A549 (cell line): Measurements from ENCODE around the gene ARRDC2. TPM values are rescaled to one million over a fixed set of nuclear protein-coding genes. Genes with fewer than 3 reads are reported as not detected.

ENCODE experiments used
- ATAC-seq, 2 experiments: fragments of 200-7000 bp in 1 of 2; fragments of >200 bp in 1 of 2; cut with Nextera tagmentation in 1 of 2; cut with Tn5 transposase in 1 of 2; 3 replicates each; pipeline versions ENCODE4 v1.8.0 to v1.9.1; 2018 to 2020; ENCODE audit warnings: mild to moderate bottlenecking in 1 of 2, moderate library complexity in 1 of 2
- CTCF ChIA-PET: fragments of 300-600 bp; sonication (Branson Sonifier 250); formaldehyde crosslinking; extraction: SDS; loops from one replicate; lab custom pipeline; 2021; ENCODE audit warnings: antibody characterized with exemption, inconsistent platforms; lab: Yijun Ruan, JAX
- POLR2A ChIA-PET: fragments of 350-600 bp; formaldehyde crosslinking; extraction: SDS; loops from one replicate; lab custom pipeline; 2021; ENCODE audit warnings: antibody characterized with exemption, inconsistent platforms; lab: Yijun Ruan, JAX
- DNase-seq, 2 experiments: peaks; one replicate each; pipeline versions ENCODE4 v3.0.0 to v3.0.0-alpha.2; 2011 to 2016; ENCODE audit warnings: low read depth in 1 of 2, low spot score in 1 of 2
- FAIRE-seq: peaks from 2 replicates; lab custom pipeline; 2011; peaks lifted over from hg19 to GRCh38; lab: Jason Lieb, UNC
- H3K27ac ChIP-seq, 2 experiments: fragments of >200 bp; sonication (Bioruptor Twin); formaldehyde crosslinking; 3 replicates each; pipeline ENCODE4 v1.5.1; 2016 to 2017
- H3K4me1 ChIP-seq: fragments of >200 bp; sonication (Bioruptor Twin); formaldehyde crosslinking; 3 replicates; pipeline ENCODE4 v1.6.1; 2016
- H3K4me2 ChIP-seq: fragments of >200 bp; sonication (Bioruptor Twin); formaldehyde crosslinking; 3 replicates; pipeline ENCODE4 v1.6.1; 2016
- H3K4me3 ChIP-seq: fragments of >200 bp; sonication (Bioruptor Twin); formaldehyde crosslinking; 3 replicates; pipeline ENCODE4 v1.5.1; 2016
- H3K9me3 ChIP-seq: fragments of >200 bp; sonication (Bioruptor Twin); formaldehyde crosslinking; 3 replicates; pipeline ENCODE4 v1.6.1; 2016
- BCL3 ChIP-seq: fragments of >200 bp; sonication (Bioruptor Twin); formaldehyde crosslinking; IDR thresholded peaks from 3 replicates; pipeline ENCODE4 v1.6.1; 2016
- CBX2 ChIP-seq: fragments of 200-600 bp; sonication (generic); IDR thresholded peaks from 2 replicates; pipeline ENCODE4 v1.6.1; 2016; ENCODE audit warnings: low read depth, mild to moderate bottlenecking, borderline replicate concordance
- CBX8 ChIP-seq: fragments of 200-600 bp; sonication (generic); IDR thresholded peaks from 2 replicates; pipeline ENCODE4 v1.6.1; 2016
- CHD4 ChIP-seq: fragments of 200-600 bp; sonication (generic); IDR thresholded peaks from 2 replicates; pipeline ENCODE4 v1.6.1; 2016; ENCODE audit warnings: antibody characterized with exemption, mild to moderate bottlenecking, borderline replicate concordance
- EHF ChIP-seq: fragments of 250-450 bp; sonication (Bioruptor Pico); IDR thresholded peaks from 2 replicates; pipeline ENCODE4 v1.5.0; 2020; ENCODE audit warnings: mild to moderate bottlenecking
- EP300 ChIP-seq, 2 experiments: fragments of >200 bp; sonication (Bioruptor Twin); formaldehyde crosslinking; IDR thresholded peaks; 2 replicates in 1 of 2; 3 replicates in 1 of 2; pipeline ENCODE4 v1.6.1; 2016 to 2017
- HES2 ChIP-seq: fragments of >200 bp; sonication (Bioruptor Twin); formaldehyde crosslinking; IDR thresholded peaks from 2 replicates; pipeline ENCODE4 v1.6.1; 2016
- HMGXB4 ChIP-seq: fragments of 250-450 bp; sonication (Bioruptor Pico); IDR thresholded peaks from 2 replicates; pipeline ENCODE4 v1.5.0; 2021; ENCODE audit warnings: mild to moderate bottlenecking, moderate library complexity, borderline replicate concordance
- HOXB5 ChIP-seq: fragments of 250-450 bp; sonication (Bioruptor Pico); IDR thresholded peaks from 2 replicates; pipeline ENCODE4 v1.5.0; 2020; ENCODE audit warnings: mild to moderate bottlenecking, moderate library complexity
- JUNB ChIP-seq: fragments of >200 bp; sonication (Bioruptor Twin); formaldehyde crosslinking; IDR thresholded peaks from 2 replicates; pipeline ENCODE4 v1.6.1; 2016
- PBX3 ChIP-seq: IDR thresholded peaks from 2 replicates; pipeline ENCODE4 v1.6.1; 2012
- PHF8 ChIP-seq: fragments of 200-600 bp; sonication (generic); IDR thresholded peaks from 2 replicates; pipeline ENCODE4 v1.6.1; 2016; ENCODE audit warnings: low read depth, mild to moderate bottlenecking, antibody characterized with exemption, moderate library complexity, borderline replicate concordance
- RAD21 ChIP-seq, 2 experiments: fragments of >200 bp in 1 of 2; sonication (Bioruptor Twin) in 1 of 2; formaldehyde crosslinking in 1 of 2; IDR thresholded peaks in 1 of 2; conservative IDR thresholded peaks in 1 of 2; 2 replicates in 1 of 2; 3 replicates in 1 of 2; pipeline ENCODE4 v1.6.1; 2012 to 2018; ENCODE audit warnings: inconsistent platforms in 1 of 2
- RARB ChIP-seq: fragments of 250-450 bp; sonication (Bioruptor Pico); IDR thresholded peaks from 2 replicates; pipeline ENCODE4 v1.8.0; 2021; ENCODE audit warnings: mild to moderate bottlenecking, moderate library complexity
- RCOR1 ChIP-seq: fragments of 150-350 bp; IDR thresholded peaks from 2 replicates; pipeline ENCODE4 v1.6.1; 2014; ENCODE audit warnings: antibody characterized with exemption, low read length, low read depth
- TP53 ChIP-seq: fragments of 250-450 bp; sonication (Bioruptor Pico); IDR thresholded peaks from 2 replicates; pipeline ENCODE4 v1.5.0; 2021; ENCODE audit warnings: mild to moderate bottlenecking, moderate library complexity
- USF2 ChIP-seq: fragments of 450-650 bp; IDR thresholded peaks from 2 replicates; pipeline ENCODE4 v1.6.1; 2014; ENCODE audit warnings: antibody characterized with exemption
- ZFP36 ChIP-seq: fragments of 450-650 bp; IDR thresholded peaks from 2 replicates; pipeline ENCODE4 v1.6.1; 2014; ENCODE audit warnings: borderline replicate concordance; ENCODE audit not compliant: partially characterized antibody
- WGBS: methylation state at CpG from one replicate; pipeline ENCODE4 v1.1.6; 2017; ENCODE audit errors: missing lambda C conversion rate; 5-methylcytosine and 5-hydroxymethylcytosine counted together
- polyA plus RNA-seq, 4 experiments: library from polyadenylated mRNA; depleted of rRNA in 3 of 4; stranded (reverse); fragments of >200 nt; fragmentation: RNase III in 1 of 4; extraction: RNeasy Plus Mini Kit Qiagen cat#74134 plus additional on column Dnase treatment in 1 of 4; gene quantifications; 2 replicates in 3 of 4; 3 replicates in 1 of 4; pipeline ENCODE4 v1.2.3, GENCODE V29; 2011 to 2017

Gene ARRDC2
- polyA plus RNA-seq, 2 of the 4 experiments (the other 2 are of a cell fraction): 14.5 to 14.8 TPM

GRCh38 chr19:18051887-18052286 is 43.9 kb downstream of the ARRDC2 start:
- Histone ChIP-seq H3K27ac (peak overlapping the region in 1 of 2 experiments; percentile 21; a peak in 2 of 6 replicates), H3K4me2 (peak overlapping the region; percentile 47), H3K9me3 (no peaks in the 10 kb centered on the region), H3K4me3 (no peak overlapping the region), H3K4me1 (peaks cover 5% of the 10 kb centered on the region; the same call in 1 of the 3 replicates)
- ChIA-PET CTCF (interaction anchor here (1.6 kb wide), 1 partner anchor 54 kb away, joined by 3 read pairs; no protein-coding TSS in a partner anchor), POLR2A (no interaction called here)
- no peak for TF ChIP-seq JUNB
- no peak for TF ChIP-seq EHF (CRISPR knock-in tag)
- no peak for TF ChIP-seq PHF8
- no peak for TF ChIP-seq HOXB5 (CRISPR knock-in tag)
- no peak for TF ChIP-seq RAD21 (conservative IDR thresholded peaks at IDR 0.05 in 1 of 2, IDR thresholded peaks at IDR 0.05 in 1 of 2)
- FAIRE-seq: no peak
- DNase-seq: no peak
- WGBS: 10% methylated on average over 5 of the region's 31 CpGs
- ATAC-seq: no peak

GRCh38 chr19:18053576-18054219 is 45.7 kb downstream of the ARRDC2 start:
- no peak overlapping the region for H3K27ac ChIP-seq
- H3K9me3 ChIP-seq: no peaks in the 10 kb centered on the region
- TF ChIP-seq TP53 (CRISPR knock-in tag) (no peak), USF2 (no peak), EP300 (IDR thresholded peaks at IDR 0.05) (no peak), PBX3 (no peak), EHF (CRISPR knock-in tag) (no peak), BCL3 (no peak), RCOR1 (no peak), RARB (CRISPR knock-in tag) (no peak), HMGXB4 (CRISPR knock-in tag) (no peak), HES2 (no peak), CHD4 (no peak), CBX8 (no peak)
- ChIA-PET POLR2A (no interaction called here), CTCF (interaction anchor here (1.2 kb wide), 1 partner anchor 12 kb away, joined by 4 read pairs; no protein-coding TSS in a partner anchor)
- H3K4me3 ChIP-seq: no peak overlapping the region
- no peak for ATAC-seq
- DNase-seq: no peak
- 51% methylated on average over 9 of the region's 9 CpGs for WGBS
- H3K4me2 ChIP-seq: no peak overlapping the region
- H3K4me1 ChIP-seq: peaks cover 11% of the 10 kb centered on the region; the same call in 1 of the 3 replicates
- FAIRE-seq: no peak

- ATAC-seq: no peak
- no peak overlapping the region for H3K4me3 ChIP-seq
- no peak for FAIRE-seq
- peak; percentile 44 for TF ChIP-seq ZFP36
- no peak for TF ChIP-seq CBX2
- no peak overlapping the region for H3K4me2 ChIP-seq
- DNase-seq: no peak
- no peak overlapping the region for H3K27ac ChIP-seq
- peaks cover 11% of the 10 kb centered on the region; the same call in 1 of the 3 replicates for H3K4me1 ChIP-seq
- WGBS: 85% methylated on average over 5 of the region's 5 CpGs
- CTCF ChIA-PET: interaction anchor here (0.9 to 8.2 kb wide), 8 partner anchors 16 to 123 kb away, joined by 3 to 136 read pairs (median 4); partner anchors contain the start of genes ARRDC2 and CCDC124
- H3K9me3 ChIP-seq: no peaks in the 10 kb centered on the region
- POLR2A ChIA-PET: no interaction called here
Measured at GRCh38 chr19:18055967-18056366, 48.0 kb downstream of the ARRDC2 start.
